Activated CD4-positive, alpha-beta T cell treated with anti-CD3 and anti-CD28 coated beads, Interleukin-2, amount 50 U/mL, for 4 hours (primary cell): ENCODE measurements around the gene PARP9.
"Not testable (repeated sequence)": the region's sequence is repeated elsewhere in the genome, so short reads cannot be mapped to it uniquely, and the experiment has no call there.

ENCODE experiments used
- DNase-seq, 2 experiments: peaks; one replicate each; pipeline ENCODE4 v3.0.0-alpha.2; 2020

PARP9 gene

DNA sequence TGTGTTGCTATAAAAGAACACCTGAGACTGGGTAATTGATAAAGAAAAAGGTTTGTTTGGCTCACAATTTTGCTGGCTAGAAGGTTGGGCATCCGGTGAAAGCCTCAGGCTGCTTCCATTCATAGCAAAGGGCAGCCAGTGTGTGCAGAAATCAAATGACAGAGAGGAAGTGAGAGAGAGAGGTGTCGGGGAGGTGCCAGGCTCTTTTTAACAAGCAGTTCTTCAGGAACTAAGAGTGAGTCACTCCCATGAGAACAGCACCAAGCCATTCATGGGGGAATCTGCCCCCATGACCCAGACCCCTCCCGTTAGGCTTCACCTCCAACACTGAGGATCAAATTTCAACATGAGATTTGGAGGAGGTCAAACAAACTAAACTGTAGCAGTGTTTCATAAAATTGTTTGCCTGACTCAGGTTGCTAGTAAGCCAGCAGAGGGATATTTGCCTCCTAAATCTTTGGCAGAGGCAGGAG lies 8.9 kb upstream of the PARP9 start:
- DNase-seq = peak; percentile 15 to 30

DNA sequence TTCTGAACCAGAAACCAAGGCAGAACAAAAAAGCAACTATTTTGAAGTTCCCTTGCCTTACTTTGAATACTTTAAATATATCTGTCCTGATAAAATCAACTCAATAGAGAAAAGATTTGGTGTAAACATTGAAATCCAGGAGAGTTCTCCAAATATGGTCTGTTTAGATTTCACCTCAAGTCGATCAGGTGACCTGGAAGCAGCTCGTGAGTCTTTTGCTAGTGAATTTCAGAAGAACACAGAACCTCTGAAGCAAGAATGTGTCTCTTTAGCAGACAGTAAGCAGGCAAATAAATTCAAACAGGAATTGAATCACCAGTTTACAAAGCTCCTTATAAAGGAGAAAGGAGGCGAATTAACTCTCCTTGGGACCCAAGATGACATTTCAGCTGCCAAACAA lies 4.7 kb upstream of the PARP9 start:
- DNase-seq = no peak

DNA sequence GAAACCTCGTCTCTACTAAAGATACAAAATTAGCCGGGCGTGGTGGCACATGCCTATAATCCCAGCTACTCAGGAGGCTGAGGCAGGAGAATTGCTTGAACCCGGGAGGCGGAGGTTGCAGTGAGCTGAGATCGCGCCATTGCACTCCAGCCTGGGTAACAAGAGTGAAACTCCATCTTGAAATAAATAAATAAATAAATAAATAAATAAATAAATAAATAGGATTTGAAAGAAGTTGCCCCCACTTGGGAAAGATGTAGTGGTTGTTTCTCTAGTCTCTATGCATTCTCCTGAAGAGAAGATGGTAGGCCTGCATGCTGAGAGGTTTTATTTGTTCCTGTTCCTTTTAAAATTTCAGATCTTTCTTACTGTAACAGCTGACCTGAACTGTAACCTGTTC lies 4.0 kb upstream of the PARP9 start:
- not testable (repeated sequence) for DNase-seq

DNA sequence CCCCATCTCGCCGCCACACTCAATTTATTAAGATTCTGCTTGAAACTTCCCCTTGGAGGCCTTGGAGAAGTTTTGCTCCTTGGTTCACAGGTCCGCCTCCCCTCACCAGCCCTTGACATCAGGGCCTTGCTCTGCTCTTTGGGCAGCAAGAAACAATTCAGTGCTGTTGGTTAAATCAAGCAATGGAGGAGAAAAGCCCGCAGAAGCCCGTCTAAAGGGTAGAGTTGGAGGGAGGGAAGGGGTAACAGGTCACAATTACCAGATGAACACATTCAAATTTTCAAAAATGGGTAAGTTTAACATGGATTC lies 429 bp downstream of the PARP9 start:
- peak in 1 of 2 experiments; percentile 9 for DNase-seq

DNA sequence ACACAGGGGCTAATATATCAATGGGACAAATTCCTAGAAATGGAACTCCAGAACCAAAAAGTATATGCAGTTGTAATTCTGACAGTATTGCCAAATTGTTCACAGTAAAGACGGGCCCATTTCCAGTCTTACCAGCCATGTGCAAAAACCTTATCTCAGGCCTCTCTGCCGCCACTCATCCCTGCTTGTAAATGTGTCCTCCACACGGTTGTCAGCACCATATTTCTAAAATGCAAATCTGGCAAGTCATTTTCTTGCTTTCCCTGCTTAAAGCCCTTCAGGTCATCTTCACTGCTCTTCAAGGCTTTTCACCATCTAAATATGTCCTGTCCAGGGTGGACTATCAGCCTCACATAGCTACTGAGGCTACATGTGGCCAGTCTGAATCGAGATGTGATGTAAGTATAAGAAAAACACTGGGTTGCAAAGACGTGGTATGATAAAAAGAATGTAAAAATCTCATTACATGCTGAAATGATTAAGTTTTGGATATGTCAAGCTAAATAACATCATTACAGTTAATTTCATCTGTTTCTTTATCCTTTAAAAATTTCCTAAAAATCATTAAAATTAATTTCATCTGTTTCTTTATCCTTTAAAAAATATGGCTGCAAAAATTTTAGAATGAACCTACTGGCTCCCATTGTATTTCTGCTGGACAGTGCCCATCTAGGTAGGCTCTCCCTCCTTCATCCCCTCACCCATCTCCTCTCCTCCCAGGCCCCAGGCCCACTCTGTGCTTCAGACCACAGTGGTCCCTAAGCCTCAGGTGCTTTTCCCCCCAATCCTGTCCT lies 980 bp downstream of the PARP9 start:
- no peak for DNase-seq

DNA sequence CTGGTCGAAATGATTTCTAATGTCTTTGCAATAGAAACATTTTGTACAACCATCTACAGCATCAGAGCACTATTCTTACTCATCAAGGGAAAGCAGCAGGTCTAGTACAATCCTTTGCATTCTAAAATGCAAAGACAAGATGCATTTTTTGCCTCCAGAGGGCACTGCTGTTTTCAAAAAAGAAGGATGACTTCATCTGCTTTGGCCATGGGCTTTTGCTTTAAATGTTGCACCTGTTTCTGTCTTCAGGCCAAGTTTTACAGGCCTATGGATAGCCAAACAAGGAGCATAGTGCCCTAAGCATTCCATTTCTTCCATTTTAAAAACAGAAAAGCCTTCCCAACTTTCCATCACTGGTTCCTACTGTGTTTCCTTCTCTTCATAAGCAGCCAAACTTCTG lies 3.4 kb downstream of the PARP9 start:
- peak; percentile 54 to 62 for DNase-seq

DNA sequence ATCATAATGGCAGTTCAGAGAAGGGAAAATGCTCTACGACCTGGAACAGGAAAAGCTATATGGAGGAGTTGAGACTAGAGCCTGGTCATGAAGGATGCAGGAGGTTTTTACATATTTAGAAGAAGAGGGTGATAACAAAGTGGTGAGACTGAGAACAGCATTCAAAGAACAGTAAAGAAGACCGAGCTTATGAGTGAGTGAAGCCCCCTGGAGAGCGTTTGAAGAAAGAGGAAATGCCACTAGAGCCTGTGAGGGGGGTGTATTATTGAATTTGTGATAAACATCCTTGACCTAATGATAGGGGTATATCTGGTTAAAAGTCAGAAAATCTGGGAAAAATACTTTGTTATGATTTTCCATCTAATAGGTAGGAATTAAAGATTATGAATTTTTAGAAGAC lies 4.2 kb downstream of the PARP9 start:
- no peak for DNase-seq

DNA sequence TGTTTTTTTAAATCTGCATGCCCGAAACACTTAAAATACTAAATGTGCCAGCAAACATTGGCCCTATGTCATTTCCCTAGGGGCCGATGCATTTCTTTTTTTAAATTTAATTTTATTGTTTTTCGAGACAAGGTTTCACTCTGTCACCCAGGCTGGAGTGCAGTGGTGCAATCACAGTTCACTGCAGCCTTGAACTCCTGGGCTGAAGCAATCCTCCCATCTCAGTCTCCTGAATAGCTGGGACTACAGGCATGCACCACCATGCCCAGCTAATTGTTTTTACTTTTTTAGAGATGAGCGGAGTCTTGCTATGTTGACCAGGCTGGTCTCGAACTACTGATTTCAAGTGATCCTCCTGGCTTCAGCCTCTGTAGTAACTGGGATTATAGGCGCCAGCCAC lies 5.5 kb downstream of the PARP9 start:
- no peak for DNase-seq

DNA sequence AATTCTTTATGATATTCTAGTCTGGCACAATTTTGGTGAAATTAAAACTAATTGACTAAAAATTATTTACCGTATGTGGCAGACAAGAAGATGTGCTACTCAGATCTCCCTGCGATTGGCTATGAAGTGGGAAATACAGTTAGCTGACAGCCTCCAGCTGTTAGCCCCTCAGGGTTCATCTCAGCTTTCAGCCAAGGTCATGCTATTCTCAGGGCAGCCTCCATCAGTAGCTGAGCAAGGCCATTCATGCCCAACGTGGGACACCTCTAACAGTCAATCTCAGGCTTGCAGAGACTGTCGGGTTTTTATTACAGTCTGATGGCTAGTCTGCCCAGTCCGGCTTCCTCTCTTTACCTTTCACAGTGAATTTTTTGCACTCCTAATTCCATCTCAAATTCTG lies 6.7 kb downstream of the PARP9 start:
- DNase-seq = no peak

DNA sequence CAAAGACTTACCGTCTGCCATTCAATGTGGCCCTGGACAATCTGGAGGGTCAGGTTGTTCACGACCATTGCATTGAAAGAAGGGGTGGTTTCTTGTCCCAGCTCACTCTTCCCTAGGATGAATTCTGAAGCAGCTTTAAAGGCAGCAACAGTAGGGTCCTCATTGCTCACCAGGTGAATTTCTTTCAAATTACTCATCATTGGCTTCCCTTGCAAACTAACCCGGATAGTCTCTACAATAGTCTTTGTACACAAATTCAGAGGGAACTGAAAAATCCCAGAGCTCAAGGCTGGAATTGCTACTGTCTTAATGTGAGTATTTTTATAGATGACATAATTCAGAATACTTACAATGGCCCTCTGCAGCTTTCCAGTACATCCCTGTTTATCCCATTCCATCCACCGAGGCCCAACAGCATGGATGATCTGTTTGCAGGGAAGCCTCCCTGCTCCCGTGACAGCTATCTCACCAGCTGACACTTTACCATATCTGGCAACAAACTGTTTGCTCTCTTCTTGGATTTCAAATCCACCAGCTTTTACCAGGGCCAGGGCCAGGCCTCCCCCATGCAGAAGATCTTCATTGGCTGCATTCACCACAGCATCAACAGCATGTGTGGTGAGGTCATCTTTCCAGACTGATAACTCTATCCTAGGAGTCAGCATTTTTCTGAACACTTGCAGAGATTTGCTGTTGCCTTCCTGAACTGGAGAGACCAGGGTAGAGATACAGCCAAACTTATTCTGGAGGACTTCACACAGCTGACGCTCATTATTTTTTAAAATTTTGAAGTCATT lies 8.6 kb downstream of the PARP9 start:
- DNase-seq = no peak

DNA sequence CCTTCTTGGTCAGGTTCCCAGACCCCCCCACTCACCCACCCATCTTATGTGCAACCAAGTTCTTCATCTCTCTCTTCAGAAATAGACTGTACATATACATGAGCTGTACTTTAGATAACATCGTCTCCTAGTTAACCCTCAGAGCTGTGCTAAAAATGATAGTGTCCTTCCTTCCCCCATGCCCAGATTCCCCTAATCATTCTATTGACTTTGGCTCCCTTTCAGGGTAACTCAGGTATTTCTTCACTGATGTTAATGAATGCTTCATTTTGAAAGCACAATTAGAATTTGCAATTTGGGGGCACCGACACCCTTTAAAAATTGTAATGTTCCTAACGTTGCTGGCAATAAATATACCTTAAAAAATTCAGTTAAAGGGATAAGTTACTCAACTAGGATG lies 10.9 kb downstream of the PARP9 start:
- no peak for DNase-seq

DNA sequence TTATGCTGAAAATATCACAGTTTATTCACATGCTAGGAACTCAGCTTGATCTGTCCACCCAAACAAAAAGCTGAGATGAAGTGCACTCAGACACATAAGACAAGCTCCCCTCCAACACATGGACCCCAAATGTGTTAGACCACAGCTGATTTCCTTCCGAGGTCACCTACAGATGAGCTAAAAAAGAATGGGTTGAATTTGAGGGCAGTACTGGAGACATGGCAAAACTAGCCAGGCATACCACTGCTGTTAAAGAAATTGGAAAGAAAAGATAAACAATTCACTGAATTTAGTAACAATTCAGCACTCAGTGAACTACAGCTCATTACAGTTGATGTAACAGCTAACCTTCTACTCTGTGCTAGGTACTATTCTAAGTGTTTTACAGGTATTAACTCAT lies 15.5 kb downstream of the PARP9 start:
- no peak for DNase-seq

DNA sequence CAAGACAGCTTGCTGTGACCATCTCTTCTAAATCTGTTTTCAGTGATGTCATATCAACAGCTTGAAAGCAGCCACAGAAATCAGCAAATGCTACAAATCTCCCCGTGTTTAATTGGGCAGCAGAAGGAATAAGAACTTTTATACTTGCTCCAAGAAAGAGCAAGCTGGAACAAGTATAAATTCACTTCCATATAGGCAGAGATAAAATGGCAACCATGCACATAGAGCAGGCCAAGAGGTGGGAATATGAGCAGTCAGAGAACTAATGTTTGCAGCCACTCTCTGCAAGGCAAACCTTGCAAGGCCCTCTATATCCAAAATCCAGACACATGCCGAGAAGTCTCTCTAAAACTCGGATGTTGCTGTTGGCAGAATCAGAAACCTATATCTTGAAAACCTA lies 16.0 kb downstream of the PARP9 start:
- DNase-seq = no peak

DNA sequence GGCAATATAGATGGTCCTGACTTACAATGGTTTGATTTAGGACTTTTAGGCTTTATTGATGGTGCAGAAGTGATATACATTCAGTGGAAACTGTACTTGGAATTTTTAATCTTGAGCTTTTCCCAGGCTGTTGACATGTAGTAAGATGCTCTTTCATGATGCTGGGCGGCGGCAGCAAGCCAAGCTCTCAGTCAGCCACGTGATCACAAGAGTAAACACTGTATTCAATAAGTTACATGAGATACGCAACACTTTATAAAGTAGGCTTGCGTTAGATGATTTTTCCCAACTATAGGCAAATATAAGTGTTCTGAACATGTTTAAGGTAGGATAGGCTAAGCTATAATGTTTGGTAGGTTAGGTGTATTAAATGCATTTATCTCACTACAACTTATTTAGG lies 17.9 kb downstream of the PARP9 start:
- no peak for DNase-seq

DNA sequence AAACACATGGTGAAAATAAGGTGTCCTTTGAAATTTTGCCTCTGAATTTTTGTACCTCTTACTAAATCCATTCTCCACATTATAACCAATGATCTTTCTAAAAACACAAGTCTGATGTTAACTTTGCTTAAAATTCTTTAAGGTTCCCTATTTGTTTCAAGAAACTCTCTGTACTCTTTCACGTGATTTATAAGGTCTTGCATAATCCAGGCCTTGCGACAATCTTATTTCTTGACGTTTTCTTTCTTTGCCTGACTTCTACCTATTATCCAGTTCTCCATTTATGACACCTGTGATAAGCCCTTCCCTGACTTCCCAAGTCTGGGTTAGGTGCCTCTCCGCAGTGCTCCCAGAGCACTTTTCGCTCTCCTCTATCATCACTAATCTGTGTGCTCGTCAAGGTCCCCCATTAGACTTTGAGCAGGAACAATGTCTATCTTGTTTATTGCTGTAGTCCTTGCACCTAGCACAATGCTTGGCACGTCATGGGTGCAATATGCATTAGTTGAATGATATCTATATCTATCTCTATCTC lies 25.1 kb downstream of the PARP9 start:
- DNase-seq = no peak

DNA sequence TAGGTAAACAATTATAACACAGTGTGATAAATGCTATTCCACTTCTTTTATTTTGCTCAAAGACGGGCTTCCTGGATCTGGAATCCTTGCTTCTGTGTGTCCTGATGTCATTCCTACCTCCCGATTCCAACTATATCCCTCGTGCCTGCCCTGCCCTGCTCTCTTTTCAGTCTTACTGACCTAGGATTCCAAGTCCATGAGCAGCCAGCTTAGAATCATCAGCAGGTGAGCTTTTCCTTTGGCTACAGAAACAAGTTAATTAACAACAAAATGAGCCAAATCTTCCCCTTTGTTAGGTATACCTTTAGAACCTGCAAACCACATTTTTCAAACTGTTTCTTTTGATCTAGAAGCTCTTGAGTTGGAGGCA lies 27.5 kb downstream of the PARP9 start:
- DNase-seq = no peak

DNA sequence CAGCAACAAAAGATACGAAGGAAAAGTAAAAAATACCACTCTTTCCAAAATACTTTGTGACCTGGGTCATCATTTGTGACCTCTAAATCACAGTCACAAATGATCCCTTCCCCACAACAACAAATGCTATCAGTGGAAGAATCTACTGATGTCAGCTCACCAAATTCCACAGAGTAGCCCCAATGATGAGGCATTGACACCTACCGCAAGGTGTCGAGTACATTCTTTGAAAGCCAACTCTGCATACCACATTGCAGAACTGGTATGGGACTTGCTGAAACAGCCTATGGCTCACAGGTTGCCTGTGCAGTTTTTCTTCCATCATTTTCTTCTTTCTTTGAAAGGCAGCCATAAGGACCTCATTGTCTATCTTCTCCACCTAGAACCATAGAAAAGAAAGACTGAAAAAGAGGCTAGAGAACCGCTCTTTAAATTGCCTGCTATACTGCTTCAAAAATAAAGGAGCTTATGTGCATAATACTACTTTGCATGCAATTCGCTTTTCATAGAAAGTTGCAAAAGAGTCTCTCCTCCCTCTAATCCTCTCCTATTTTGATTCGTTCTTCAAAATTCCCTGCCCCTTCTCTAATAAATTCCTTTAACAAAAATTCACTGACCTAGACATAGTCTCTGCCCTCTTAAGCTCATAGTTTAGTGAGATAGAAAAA lies 28.0 kb downstream of the PARP9 start:
- no peak for DNase-seq

DNA sequence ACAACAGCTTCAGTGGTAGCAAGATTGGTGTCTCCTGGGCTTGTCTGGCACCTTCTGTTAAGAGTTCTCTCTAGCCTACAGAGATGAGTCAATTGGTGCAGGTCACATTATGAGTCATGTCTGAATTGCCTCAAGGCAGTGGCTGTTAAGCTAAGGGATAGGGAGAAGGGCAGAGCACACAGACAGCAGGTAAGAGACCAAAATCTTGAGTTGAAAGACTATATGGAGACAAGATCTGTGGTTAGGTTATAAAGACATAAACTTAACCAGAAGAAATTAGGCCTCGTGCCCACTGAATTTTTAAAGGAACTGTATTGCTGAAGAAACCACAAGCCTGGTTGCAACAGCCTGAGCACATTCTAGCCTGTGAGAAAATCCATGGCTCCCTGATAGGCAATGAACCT lies 30.2 kb downstream of the PARP9 start:
- DNase-seq = peak in 1 of 2 experiments; percentile 3

DNA sequence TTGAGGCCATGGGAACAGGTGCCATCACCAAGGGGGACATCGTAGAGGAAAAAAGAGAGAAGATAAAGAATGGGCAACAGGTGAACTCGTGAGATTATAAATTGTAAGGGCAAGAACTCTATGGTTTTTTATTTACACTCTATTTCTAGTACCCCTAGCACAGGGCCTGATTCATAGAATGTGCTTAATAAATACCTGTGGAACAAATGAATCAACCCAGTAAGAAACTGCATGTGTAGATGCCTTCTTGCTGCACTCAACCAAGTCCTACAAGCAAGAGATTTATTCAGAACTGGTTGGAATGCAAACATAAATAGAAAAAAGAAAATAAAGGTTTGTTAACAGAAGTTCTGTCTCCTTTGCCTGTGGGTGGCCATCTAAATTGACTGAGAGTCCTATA lies 30.6 kb downstream of the PARP9 start:
- no peak for DNase-seq

DNA sequence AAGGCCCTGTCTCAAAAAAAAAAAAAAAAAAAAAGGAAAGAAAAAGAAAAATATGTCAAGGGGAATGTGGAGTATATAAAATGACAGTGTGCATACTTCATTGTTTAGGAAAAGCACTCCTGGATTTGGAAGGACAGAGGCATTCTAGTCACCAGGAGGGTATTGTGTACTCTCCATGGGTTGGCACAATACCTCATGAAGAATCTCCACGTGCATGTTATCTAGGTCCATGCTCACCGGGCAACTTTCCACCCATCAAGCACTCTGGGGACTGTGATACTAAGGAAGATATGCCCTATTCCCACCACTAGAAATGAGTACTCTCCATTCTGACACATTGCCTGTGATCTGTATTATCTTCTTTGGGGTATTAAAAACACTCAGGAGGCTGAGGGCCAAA lies 33.9 kb downstream of the PARP9 start:
- no peak for DNase-seq

DNA sequence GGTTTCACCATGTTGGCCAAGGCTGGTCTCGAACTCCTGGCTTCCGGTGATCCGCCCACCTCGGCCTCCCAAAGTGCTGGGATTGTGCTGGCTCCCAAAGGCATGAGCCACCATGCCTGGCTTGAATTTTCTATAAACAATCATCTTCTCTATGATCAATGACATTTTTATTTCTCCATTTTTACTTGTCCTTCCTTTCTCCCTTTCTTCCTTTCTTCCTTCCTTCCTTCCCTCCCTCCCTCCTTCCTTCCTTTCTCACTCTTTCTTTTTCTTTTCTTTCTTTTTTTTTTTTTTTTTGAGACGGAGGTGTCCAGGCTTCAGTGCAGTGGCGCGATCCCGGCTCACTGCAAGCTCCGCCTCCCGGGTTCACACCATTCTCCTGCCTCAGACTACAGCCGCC lies 40.8 kb downstream of the PARP9 start:
- no peak for DNase-seq

DNA sequence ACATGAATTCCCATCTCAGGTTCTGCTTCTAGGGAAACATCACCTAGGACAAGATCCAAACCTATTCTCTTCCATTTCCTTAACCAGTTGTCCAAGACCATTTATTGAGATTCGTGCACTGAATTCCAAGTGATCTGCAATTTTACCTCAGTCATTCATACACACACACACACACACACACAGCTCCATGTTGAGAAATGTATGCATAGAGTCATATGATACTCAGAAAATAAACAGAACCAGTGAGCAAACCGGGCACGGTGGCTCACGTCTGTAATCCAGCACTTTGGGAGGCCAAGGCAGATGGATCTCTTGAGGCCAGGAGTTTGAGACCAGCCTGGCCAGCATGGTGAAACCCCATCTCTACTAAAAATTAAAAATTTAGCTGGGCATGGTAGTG lies 43.2 kb downstream of the PARP9 start:
- DNase-seq = no peak

DNA sequence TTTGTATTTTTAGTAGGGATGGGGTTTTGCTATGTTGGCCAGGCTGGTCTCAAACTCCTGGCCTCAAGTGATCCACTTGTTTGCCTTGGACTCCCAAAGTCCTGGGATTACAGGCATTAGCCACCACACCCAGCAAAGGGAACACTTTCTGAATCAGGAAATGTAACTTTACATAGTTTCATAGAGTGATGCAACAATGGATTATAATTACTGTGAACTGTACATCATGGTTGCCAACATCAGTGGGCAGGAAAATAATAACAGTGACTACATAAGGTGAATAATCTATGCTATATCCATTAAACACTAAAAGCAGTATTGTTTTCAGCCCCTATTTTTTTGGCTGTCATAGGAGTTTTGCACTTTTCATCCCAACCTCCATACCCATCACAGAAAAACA lies 44.4 kb downstream of the PARP9 start:
- no peak for DNase-seq

DNA sequence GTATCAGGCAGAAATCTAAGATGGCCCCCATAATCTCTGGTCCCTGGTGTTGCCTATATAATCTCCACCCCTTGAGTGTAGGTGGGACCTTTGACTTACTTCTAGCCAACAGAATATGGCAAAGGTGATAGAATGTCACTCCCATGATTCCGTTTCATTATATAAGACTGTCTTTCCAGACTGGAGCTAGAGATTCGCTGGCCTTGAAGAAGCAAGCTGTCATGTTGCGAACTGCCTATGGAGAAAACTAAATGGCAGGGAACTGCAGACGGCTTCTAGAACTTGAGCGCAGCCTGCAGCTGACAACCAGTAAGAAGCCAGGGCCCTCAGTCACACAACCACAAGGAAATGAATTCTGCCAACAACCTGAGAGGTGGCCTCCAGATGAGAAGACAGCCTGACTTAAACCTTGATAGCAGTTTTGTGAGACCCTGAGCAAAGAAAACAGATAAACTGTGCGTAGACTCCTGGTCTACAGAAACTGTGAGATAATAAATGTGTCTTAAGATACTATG lies 47.2 kb downstream of the PARP9 start:
- DNase-seq = no peak
